SIG-M5 treated with dmso at 0.1 percent for 504 hours (cell line): ENCODE results near the gene ERVV-1.
"Not testable (repeated sequence)": the region's sequence is repeated elsewhere in the genome, so short reads cannot be mapped to it uniquely, and the experiment has no call there.

Experiments used
- DNase-seq: peaks from one replicate; lab custom pipeline; 2025; ENCODE audit not compliant: unreplicated experiment; lab: John Stamatoyannopoulos, UW

Gene ERVV-1, protein sequence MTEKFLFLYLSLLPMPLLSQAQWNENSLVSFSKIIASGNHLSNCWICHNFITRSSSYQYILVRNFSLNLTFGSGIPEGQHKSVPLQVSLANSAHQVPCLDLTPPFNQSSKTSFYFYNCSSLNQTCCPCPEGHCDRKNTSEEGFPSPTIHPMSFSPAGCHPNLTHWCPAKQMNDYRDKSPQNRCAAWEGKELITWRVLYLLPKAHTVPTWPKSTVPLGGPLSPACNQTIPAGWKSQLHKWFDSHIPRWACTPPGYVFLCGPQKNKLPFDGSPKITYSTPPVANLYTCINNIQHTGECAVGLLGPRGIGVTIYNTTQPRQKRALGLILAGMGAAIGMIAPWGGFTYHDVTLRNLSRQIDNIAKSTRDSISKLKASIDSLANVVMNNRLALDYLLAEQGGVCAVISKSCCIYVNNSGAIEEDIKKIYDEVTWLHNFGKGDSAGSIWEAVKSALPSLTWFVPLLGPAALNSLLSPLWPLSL

GRCh38 chr19:53013621-53014020 lies at the start of gene ERVV-1:
TSS of gene ERVV-1 (plus strand) at chr19:53013921. CDS start at chr19:53014091, 170 bp downstream.
- no peak for DNase-seq

- DNase-seq: no peak
Observed at GRCh38 chr19:52967772-52968171, 45.9 kb upstream of the ERVV-1 start.

GRCh38 chr19:52981329-52981728 lies 32.4 kb upstream of the ERVV-1 start:
- no peak for DNase-seq

GRCh38 chr19:52983167-52983566 lies 30.6 kb upstream of the ERVV-1 start:
- not testable (repeated sequence) for DNase-seq

GRCh38 chr19:52987221-52987620 lies 26.5 kb upstream of the ERVV-1 start:
- no peak for DNase-seq

DNA sequence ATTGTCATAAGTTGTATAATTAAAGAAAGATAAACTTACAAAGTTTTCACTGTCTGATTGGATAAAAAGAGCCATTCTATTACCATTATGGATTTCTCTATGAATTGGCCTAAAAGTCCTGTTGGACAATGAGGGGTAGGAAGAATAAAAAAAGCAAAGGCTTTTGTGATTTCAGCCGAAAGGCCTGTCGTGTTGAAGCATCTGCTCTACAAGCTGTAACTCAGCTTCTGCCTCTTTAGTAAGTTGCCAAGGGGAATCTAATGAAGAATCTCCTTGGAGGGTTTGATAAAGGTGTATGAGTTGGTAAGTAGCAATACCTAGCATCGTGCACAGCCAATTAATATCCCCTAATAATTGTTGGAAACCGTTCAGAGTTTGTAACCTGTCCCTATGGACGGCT lies 25.2 kb upstream of the ERVV-1 start:
- DNase-seq: no peak

- DNase-seq: no peak
Observed at GRCh38 chr19:52990759-52991418, 22.8 kb upstream of the ERVV-1 start.

- no peak for DNase-seq
Observed at GRCh38 chr19:52991484-52991883, 22.2 kb upstream of the ERVV-1 start.

- DNase-seq: no peak
Observed at GRCh38 chr19:52992109-52993004, 21.4 kb upstream of the ERVV-1 start.

GRCh38 chr19:52993342-52994178 lies 20.2 kb upstream of the ERVV-1 start:
- DNase-seq: no peak

DNA sequence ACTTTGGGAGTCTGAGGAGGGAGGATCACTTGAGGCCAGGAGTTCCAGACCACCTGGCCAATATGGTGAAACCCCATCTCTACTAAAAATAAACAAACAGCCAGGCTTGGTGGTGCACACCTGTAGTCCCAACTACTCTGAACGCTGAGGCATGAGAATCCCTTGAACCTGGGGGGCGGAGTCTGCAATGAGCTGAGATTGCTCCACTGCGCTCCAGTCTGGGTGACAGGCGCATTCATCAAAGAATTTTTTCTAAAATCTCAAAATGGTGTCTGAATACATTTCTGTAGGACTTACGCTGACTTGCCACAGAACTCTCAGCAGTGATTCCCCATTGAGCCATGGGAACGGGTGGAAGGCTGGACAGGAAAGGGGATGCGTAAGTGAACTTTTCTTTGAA lies 18.0 kb upstream of the ERVV-1 start:
- no peak for DNase-seq

GRCh38 chr19:52997975-52998374 lies 15.7 kb upstream of the ERVV-1 start:
- DNase-seq: no peak

GRCh38 chr19:53002479-53002878 lies 11.2 kb upstream of the ERVV-1 start:
- no peak for DNase-seq

- no peak for DNase-seq
Observed at GRCh38 chr19:53004242-53004641, 9.5 kb upstream of the ERVV-1 start.

DNA sequence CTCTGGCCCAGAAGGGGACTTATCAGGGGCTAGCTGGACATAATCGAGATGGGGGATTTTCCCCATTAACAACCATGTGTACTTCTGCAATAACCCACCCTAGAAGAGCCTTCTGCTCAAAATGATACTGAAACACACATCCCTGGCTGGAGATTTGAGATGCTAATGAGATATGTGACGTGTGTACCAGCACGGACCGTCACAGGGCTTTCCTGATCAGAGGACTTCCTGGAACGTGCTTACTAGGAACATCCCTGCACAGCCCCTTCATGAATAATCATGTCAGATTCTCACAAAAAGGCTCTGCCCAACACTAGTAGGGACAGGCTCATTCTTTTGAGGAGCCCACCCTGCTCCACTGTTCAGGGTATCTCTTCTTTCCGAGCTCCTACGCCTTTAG lies 6.5 kb upstream of the ERVV-1 start:
- no peak for DNase-seq

DNA sequence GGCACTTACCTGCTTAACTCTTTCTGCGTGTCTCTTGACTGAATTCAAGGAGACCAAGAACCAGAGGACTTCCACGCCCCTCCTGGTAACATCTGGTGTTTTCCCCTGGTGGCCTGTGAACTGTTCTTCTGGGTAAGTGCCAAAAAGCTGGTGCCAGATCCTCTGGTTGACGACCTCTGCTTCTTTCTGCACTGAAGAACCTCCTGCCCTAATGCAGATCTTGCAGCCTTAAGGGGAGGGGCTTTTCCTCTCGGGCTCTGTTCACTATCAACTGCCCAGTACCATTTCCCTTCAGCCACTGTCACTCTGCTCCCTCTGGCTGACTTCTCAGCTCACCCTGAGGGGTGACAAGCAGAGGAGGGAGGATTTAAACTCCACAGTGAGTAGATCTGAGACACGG lies 6.1 kb upstream of the ERVV-1 start:
- DNase-seq: no peak

GRCh38 chr19:53008061-53008778 lies 5.5 kb upstream of the ERVV-1 start:
- DNase-seq: no peak

GRCh38 chr19:53010494-53010893 lies 3.2 kb upstream of the ERVV-1 start:
- no peak for DNase-seq

DNA sequence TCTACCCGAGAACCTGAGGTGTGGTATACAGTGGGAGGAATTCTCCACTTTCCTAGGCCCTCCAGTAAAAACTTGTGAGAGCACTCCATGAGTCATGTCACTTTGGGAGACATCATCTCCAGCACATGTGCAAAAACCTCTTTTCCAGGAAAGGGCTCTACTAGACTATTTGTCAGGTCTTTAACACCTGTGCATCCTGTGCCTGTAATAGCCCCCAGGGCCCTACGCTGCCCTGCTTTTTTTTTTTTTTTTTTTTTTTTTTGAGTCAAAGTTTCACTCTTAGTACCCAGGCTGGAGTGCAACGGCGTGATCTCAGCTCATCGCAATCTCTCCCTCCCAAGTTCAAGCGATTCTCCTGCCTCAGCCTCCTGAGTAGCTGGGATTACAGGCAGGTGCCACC lies 1.7 kb upstream of the ERVV-1 start:
- DNase-seq: no peak

- DNase-seq: no peak
Observed at GRCh38 chr19:53015159-53015558, 1.4 kb downstream of the ERVV-1 start.
